ENCODE measurements around the gene ALS2. TPM values are rescaled to one million over a fixed set of nuclear protein-coding genes. Genes with fewer than 3 reads are reported as not detected.

Gene ALS2
- total RNA-seq, 4 donors from 2014 or later = 20.4 to 33.8 (median 29.2) TPM

DNA sequence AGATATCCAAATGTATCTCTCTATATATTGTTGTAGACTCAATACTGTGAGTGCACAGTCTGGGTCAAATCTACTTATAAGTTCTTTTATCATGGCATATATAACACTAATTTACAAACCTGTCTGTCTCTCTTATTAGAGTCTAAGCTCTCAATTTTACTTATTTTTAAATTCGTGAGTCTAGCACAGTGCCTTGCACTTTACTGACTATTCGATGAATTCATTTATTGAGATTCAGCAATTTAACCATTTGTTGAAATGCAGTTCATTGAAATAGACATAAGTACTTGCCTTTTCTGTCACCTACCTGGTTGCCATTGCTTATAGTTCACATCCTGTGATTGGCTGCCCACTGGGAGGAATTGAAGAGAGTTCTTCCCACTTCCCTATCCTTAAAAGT, 10.3 kb upstream of the ALS2 start:
- TF ChIP-seq, protein P1, sequence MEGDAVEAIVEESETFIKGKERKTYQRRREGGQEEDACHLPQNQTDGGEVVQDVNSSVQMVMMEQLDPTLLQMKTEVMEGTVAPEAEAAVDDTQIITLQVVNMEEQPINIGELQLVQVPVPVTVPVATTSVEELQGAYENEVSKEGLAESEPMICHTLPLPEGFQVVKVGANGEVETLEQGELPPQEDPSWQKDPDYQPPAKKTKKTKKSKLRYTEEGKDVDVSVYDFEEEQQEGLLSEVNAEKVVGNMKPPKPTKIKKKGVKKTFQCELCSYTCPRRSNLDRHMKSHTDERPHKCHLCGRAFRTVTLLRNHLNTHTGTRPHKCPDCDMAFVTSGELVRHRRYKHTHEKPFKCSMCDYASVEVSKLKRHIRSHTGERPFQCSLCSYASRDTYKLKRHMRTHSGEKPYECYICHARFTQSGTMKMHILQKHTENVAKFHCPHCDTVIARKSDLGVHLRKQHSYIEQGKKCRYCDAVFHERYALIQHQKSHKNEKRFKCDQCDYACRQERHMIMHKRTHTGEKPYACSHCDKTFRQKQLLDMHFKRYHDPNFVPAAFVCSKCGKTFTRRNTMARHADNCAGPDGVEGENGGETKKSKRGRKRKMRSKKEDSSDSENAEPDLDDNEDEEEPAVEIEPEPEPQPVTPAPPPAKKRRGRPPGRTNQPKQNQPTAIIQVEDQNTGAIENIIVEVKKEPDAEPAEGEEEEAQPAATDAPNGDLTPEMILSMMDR (IDR thresholded peaks at IDR 0.05) = no peak
- no peak for TF ChIP-seq POLR2A (IDR thresholded peaks at IDR 0.05)
- Histone ChIP-seq H3K27ac (no peak overlapping the region), H3K4me1 (no peaks in the 10 kb centered on the region), H3K9me3 (no peaks in the 10 kb centered on the region), H3K36me3 (no peaks in the 10 kb centered on the region), H3K27me3 (no peaks in the 10 kb centered on the region), H3K4me3 (no peak overlapping the region)
- no peak for DNase-seq

DNA sequence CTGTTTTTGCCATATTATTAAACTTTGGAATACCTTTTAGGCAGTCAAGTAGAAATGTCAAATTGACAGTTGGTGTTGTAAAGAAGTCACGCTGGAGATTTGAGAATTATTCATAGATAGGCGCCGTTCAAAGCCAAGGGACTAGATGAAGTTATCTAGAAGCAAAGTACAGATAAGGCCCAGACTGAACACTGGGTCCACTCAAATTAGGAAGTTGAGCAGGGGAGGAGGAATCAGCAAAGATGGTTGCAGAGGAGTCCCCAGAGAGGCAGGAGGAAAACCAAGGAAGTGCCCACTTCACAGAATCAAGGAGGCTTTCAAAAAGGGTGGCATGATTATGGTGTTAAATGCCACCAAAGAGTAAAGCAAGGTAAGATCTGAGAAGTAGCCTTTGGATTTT, 9.6 kb upstream of the ALS2 start:
- H3K36me3 ChIP-seq = no peaks in the 10 kb centered on the region
- DNase-seq = no peak
- no peak overlapping the region for H3K4me3 ChIP-seq
- TF ChIP-seq, protein P1 (IDR thresholded peaks at IDR 0.05) = no peak
- no peak for TF ChIP-seq POLR2A (IDR thresholded peaks at IDR 0.05)
- H3K4me1 ChIP-seq = no peaks in the 10 kb centered on the region
- no peaks in the 10 kb centered on the region for H3K9me3 ChIP-seq
- H3K27ac ChIP-seq = no peak overlapping the region
- no peaks in the 10 kb centered on the region for H3K27me3 ChIP-seq

DNA sequence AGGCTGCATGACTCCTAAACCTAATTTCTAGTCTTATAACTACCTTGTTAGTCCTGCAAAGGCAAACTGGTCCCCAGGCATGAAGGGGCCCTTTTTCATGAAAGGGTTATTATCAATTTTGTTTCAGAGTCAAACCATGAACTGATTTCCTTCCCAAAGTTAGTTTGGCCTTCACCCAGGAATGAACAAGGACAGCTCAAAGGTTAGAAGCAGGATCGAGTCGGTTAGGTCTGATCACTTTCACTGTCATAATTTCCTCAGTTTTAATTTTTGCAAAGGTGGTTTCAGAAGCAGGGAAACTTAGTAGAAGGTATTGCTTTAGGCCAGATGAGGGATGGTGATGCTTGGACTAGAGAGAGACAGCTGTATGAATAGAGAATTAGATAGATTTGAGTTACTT, 8.7 kb upstream of the ALS2 start:
- Histone ChIP-seq H3K9me3 (no peaks in the 10 kb centered on the region), H3K27ac (no peak overlapping the region), H3K27me3 (no peaks in the 10 kb centered on the region), H3K4me1 (no peaks in the 10 kb centered on the region), H3K4me3 (no peak overlapping the region), H3K36me3 (no peaks in the 10 kb centered on the region)
- TF ChIP-seq POLR2A (IDR thresholded peaks at IDR 0.05) = no peak
- TF ChIP-seq, protein P1 (IDR thresholded peaks at IDR 0.05) = no peak
- DNase-seq = no peak

DNA sequence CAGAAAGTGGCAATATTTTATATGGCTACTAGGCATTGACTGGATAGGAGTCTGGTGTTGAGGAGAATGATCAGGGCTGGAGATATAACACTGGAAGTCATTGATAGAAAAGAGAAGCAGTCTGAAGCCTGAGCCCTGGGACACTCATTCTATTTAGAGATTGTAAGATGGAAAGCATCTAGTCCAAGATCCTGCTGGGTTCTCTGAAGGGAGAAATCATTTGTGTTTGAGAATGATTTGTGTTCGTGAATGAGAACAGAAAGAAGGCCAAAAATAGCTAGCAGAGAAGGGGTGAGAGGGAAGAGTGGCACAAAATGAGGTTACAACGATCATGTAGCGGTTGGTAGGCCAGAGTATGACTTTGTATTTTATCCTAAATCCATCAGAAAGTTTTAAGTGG, 7.6 kb upstream of the ALS2 start:
- H3K27ac ChIP-seq = no peak overlapping the region
- H3K4me1 ChIP-seq = no peaks in the 10 kb centered on the region
- TF ChIP-seq POLR2A (IDR thresholded peaks at IDR 0.05) = no peak
- TF ChIP-seq, protein P1 (IDR thresholded peaks at IDR 0.05) = no peak
- no peak overlapping the region for H3K4me3 ChIP-seq
- H3K36me3 ChIP-seq = no peaks in the 10 kb centered on the region
- no peaks in the 10 kb centered on the region for H3K9me3 ChIP-seq
- DNase-seq = no peak
- H3K27me3 ChIP-seq = no peaks in the 10 kb centered on the region

DNA sequence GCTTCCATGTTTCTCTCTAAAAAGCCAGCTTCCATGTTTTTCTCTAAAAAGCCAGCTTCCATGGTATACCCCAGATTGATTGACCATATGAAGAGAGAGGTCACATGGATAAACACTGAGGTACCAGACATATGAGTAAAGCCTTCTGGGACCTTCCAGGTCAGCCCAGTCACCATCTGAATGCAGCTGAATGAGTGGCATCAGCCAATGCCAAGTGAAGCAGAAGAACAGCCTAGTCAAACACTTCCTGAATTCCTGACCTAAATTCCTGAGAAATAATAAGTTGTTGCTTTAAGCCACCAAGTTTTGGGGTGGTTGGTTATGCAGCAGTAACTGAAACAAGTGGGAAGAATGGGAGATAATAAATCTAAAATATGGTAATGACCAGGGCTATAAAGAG, 5.7 kb upstream of the ALS2 start:
- Histone ChIP-seq H3K27ac (no peak overlapping the region), H3K9me3 (no peaks in the 10 kb centered on the region), H3K4me1 (no peaks in the 10 kb centered on the region), H3K36me3 (no peaks in the 10 kb centered on the region), H3K27me3 (no peaks in the 10 kb centered on the region), H3K4me3 (no peak overlapping the region)
- DNase-seq = no peak
- TF ChIP-seq POLR2A (IDR thresholded peaks at IDR 0.05) = no peak
- TF ChIP-seq, protein P1 (IDR thresholded peaks at IDR 0.05) = no peak

DNA sequence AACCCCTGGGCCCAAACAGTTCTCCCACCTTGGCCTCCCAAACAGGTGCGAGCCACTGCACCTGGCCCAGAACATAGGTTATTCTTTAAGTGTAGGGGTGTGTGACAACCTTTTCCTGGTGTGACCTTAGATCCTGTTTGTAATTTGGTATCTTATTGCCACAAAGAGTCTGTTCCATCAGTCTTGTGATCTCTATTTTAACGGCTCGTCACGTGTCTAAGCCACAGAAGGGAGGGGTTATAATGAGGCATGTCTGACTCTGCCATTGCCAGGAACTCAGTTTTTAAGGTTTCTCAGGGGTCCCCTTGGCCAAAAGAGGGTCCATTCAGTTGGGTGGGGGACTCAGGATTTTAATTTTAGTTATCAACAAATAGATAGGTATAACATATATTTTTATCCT, 4.4 kb upstream of the ALS2 start:
- Histone ChIP-seq H3K9me3 (no peaks in the 10 kb centered on the region), H3K4me1 (peaks cover 0 to 4% (median under 1%) of the 10 kb centered on the region in 4 donors), H3K27me3 (no peaks in the 10 kb centered on the region), H3K36me3 (no peaks in the 10 kb centered on the region), H3K4me3 (no peak overlapping the region), H3K27ac (no peak overlapping the region)
- TF ChIP-seq, protein P1 (IDR thresholded peaks at IDR 0.05) = no peak
- no peak for DNase-seq
